GM12878 (cell line): Measurements from ENCODE around the gene PRKCD. TPM values are rescaled to one million over a fixed set of nuclear protein-coding genes. Genes with fewer than 3 reads are reported as not detected.

Experiments
- ATAC-seq: fragments of 200-7000 bp; cut with Tn5 transposase; 3 replicates; pipeline ENCODE4 v1.9.1; 2020; ENCODE audit warnings: mild to moderate bottlenecking, moderate library complexity
- BruUV-seq: library from RNA; stranded (reverse); fragments of 400-500 nt; replicated peaks from 2 replicates; lab custom pipeline; 2021; lab: Mats Ljungman, UMichigan
- CTCF ChIA-PET: fragments of 300-600 bp; sonication (Branson Sonifier 250); formaldehyde crosslinking; extraction: SDS; loops from one replicate; lab custom pipeline; 2021; ENCODE audit warnings: inconsistent platforms; lab: Yijun Ruan, JAX
- POLR2A ChIA-PET: fragments of 350-600 bp; formaldehyde crosslinking; extraction: SDS; loops from one replicate; lab custom pipeline; 2021; ENCODE audit warnings: inconsistent platforms; lab: Charles Lee
- RAD21 ChIA-PET: fragments of 300-600 bp; sonication (Branson Sonifier 250); formaldehyde crosslinking; loops from one replicate; lab custom pipeline; 2023; ENCODE audit warnings: antibody characterized with exemption; ENCODE audit not compliant: unreplicated experiment; lab: Charles Lee
- SMC1A ChIA-PET: fragments of 300-600 bp; sonication (Branson Sonifier 250); formaldehyde crosslinking; loops from one replicate; lab custom pipeline; 2023; ENCODE audit not compliant: unreplicated experiment, uncharacterized antibody; lab: Charles Lee
- DNase-seq: peaks from one replicate; pipeline ENCODE4 v3.0.0-alpha.2; 2011; ENCODE audit warnings: low read depth, low spot score
- FAIRE-seq: peaks from 3 replicates; lab custom pipeline; 2011; peaks lifted over from hg19 to GRCh38; lab: Jason Lieb, UNC
- H2AFZ ChIP-seq: 2 replicates; pipeline ENCODE4 v1.6.0; 2011; ENCODE audit warnings: low read depth, low read length, control low read depth; ENCODE audit not compliant: control insufficient read depth
- H3K27ac ChIP-seq: 2 replicates; pipeline ENCODE4 v1.5.1; 2011; ENCODE audit warnings: control low read depth; ENCODE audit not compliant: control insufficient read depth, insufficient read depth
- H3K27me3 ChIP-seq, 2 experiments: replicated peaks in 1 of 2; 2 replicates each; pipeline versions ENCODE4 v1.6.0 to v1.6.1; 2011; ENCODE audit warnings: low read length in 1 of 2; ENCODE audit not compliant: control insufficient read depth in 2 of 2, insufficient read depth in 2 of 2
- H3K36me3 ChIP-seq, 2 experiments: 2 replicates each; pipeline ENCODE4 v1.5.1; 2011; ENCODE audit warnings: low read length in 1 of 2; ENCODE audit not compliant: control insufficient read depth in 2 of 2, insufficient read depth in 2 of 2
- H3K4me1 ChIP-seq: 2 replicates; pipeline ENCODE4 v1.6.1; 2011; ENCODE audit warnings: mild to moderate bottlenecking, low read length, moderate library complexity, mixed read lengths; ENCODE audit not compliant: control insufficient read depth, insufficient read depth
- H3K4me2 ChIP-seq: 2 replicates; pipeline ENCODE4 v1.6.0; 2011; ENCODE audit warnings: control low read depth; ENCODE audit not compliant: control insufficient read depth, insufficient read depth
- H3K4me3 ChIP-seq: fragments of 200-600 bp; sonication (generic); 2 replicates; pipeline ENCODE4 v1.5.1; 2016
- H3K79me2 ChIP-seq: 2 replicates; pipeline ENCODE4 v1.6.0; 2011; ENCODE audit warnings: low read length; ENCODE audit not compliant: control insufficient read depth, insufficient read depth
- H3K9ac ChIP-seq: 2 replicates; pipeline ENCODE4 v1.8.0; 2011; ENCODE audit warnings: low read length, control low read depth, mixed read lengths; ENCODE audit not compliant: control insufficient read depth, insufficient read depth
- H3K9me3 ChIP-seq: replicated peaks from 3 replicates; pipeline ENCODE4 v1.5.1; 2011; ENCODE audit warnings: mild to moderate bottlenecking, low read length; ENCODE audit not compliant: control insufficient read depth, insufficient read depth
- H4K20me1 ChIP-seq: 2 replicates; pipeline ENCODE4 v1.6.0; 2011; ENCODE audit not compliant: control insufficient read depth, insufficient read depth
- ATF7 ChIP-seq: fragments of 450-650 bp; IDR thresholded peaks from 2 replicates; pipeline ENCODE4 v1.6.1; 2016; ENCODE audit warnings: low read depth, mild to moderate bottlenecking
- BHLHE40 ChIP-seq, 2 experiments: fragments of 450-650 bp in 1 of 2; IDR thresholded peaks; 2 replicates each; pipeline ENCODE4 v1.6.1; 2011 to 2017; ENCODE audit warnings: low read depth in 2 of 2, borderline replicate concordance in 1 of 2, improper control_type of control experiment in 1 of 2, low read length in 1 of 2, mild to moderate bottlenecking in 1 of 2
- CREM ChIP-seq: IDR thresholded peaks from 2 replicates; pipeline ENCODE4 v1.6.1; 2014; ENCODE audit warnings: antibody characterized with exemption, low read depth
- IRF3 ChIP-seq: fragments of 450-650 bp; IDR thresholded peaks from 2 replicates; pipeline ENCODE4 v1.6.1; 2014; ENCODE audit warnings: mild to moderate bottlenecking
- PML ChIP-seq: IDR thresholded peaks from 2 replicates; pipeline ENCODE4 v1.6.1; 2012; ENCODE audit warnings: low read length, inconsistent platforms
- POLR2A ChIP-seq: IDR thresholded peaks from 2 replicates; pipeline ENCODE4 v1.6.1; 2011; ENCODE audit warnings: low read depth, mild to moderate bottlenecking, low read length
- SUPT20H ChIP-seq: IDR thresholded peaks from 2 replicates; pipeline ENCODE4 v1.6.1; 2011; ENCODE audit warnings: low read depth, mild to moderate bottlenecking, low read length, moderate library complexity, borderline replicate concordance; ENCODE audit not compliant: control insufficient read depth
- ZNF622 ChIP-seq: fragments of 450-650 bp; IDR thresholded peaks from 2 replicates; pipeline ENCODE4 v1.6.1; 2017; ENCODE audit warnings: mild to moderate bottlenecking, inconsistent platforms
- ZSCAN29 ChIP-seq: fragments of 450-650 bp; IDR thresholded peaks from 2 replicates; pipeline ENCODE4 v1.6.1; 2017; ENCODE audit warnings: mild to moderate bottlenecking, moderate library complexity
- WGBS: methylation state at CpG from one replicate; pipeline ENCODE4 v1.1.6; 2016; ENCODE audit warnings: low lambda C conversion rate; ENCODE audit not compliant: insufficient replicate concordance, insufficient coverage; ENCODE audit errors: missing lambda C conversion rate; 5-methylcytosine and 5-hydroxymethylcytosine counted together
- in situ Hi-C: fragments of 300-500 bp; cut with MboI; formaldehyde crosslinking; loops from 9 replicates; pipeline ENCODE4 v1.14.3; 2018; ENCODE audit warnings: mixed read lengths
- intact Hi-C: fragments of 100-400 bp; cut with micrococcal nuclease; formaldehyde crosslinking; loops from one replicate; pipeline ENCODE4 v1.14.2; 2022; ENCODE audit not compliant: unreplicated experiment
- polyA plus RNA-seq, 11 experiments: library from polyadenylated mRNA; depleted of rRNA in 4 of 11; unstranded in 6 of 11; stranded (reverse) in 5 of 11; fragments of >200 nt; fragmentation: Nextera tagmentation in 4 of 11; fragmentation: Illumina TruSeq in 1 of 11; extraction: Ambion mirVana in 4 of 11; extraction: Trizol in 1 of 11; gene quantifications; 1 replicate in 1 of 11; 2 replicates in 10 of 11; pipeline versions ENCODE4 v1.2.1 to v1.2.3, GENCODE V29; 2011 to 2016; ENCODE audit warnings: inconsistent platforms in 2 of 11, missing spikeins in 2 of 11, low read depth in 1 of 11
- total RNA-seq, 4 experiments: library from RNA; depleted of rRNA in 3 of 4; stranded (reverse); fragments of >200 nt in 3 of 4; fragmentation: Illumina TruSeq in 1 of 4; extraction: Trizol in 1 of 4; gene quantifications; 2 replicates each; pipeline versions ENCODE4 v1.2.1 to v1.2.3, GENCODE V29; 2013 to 2021

Gene PRKCD
- total and polyA plus RNA-seq, 10 of the 15 experiments (the other 5 are each of a cell fraction or from before 2014, with no cell fraction given): 10.0 to 114 (median 42.4) TPM

DNA sequence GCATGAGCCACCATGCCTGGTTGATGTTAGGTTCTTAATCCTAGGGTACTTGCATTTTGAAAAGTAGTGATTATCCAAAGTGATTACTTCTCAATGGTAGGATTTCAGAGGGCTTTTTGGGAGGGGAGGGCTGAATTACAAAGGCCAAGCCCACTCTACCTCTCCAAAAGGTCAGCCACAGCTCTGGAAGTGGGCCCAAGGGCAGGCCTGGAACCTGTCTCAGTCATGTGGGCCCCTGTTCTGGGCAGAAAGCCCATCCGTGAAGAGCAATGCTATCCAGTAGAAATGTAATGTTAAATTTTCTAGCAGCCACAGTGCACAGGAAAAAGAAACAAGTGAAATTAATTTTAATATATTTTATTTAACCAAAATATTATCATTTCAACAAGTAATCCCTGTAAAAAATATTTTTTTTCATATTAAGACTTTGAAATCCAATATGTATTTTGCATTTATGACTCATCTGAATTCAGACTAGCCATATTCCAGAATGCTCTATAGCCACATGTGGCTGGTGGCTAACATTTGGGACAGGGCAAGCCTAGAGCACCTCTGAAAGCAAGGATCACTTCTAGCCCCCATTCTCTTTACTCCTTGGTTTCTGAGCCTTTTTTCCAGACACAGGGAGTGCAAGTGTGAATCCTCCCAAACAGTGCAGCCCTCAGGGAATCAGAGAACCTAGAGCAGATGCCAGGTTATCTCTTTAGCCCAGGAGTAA is 47.6 kb upstream of the PRKCD start:
- Histone ChIP-seq H3K4me1 (no peaks in the 10 kb centered on the region), H4K20me1 (no peaks in the 10 kb centered on the region), H3K27ac (no peak overlapping the region), H3K9me3 (no peaks in the 10 kb centered on the region), H3K4me2 (no peak overlapping the region), H3K36me3 (peaks cover 11 to 25% of the 10 kb centered on the region in 2 experiments), H3K27me3 (no peaks in the 10 kb centered on the region), H3K79me2 (peaks cover 2% of the 10 kb centered on the region; the same call in 1 of the 2 replicates), H3K4me3 (no peak overlapping the region), H3K9ac (no peak overlapping the region), H2AFZ (peak overlapping the region; percentile 34; the same call in 1 of the 2 replicates)
- intact Hi-C loops (loop anchor here (1.0 to 5.0 kb wide), 2 partner anchors 83 to 184 kb away; no protein-coding TSS in a partner anchor), in situ Hi-C loops (no loop called here)
- peak; percentile 45 for ATAC-seq
- CTCF ChIA-PET: interaction anchor here (0.6 to 16.5 kb wide), 23 partner anchors 9 to 598 kb away, joined by 3 to 303 read pairs (median 6); partner anchors contain the start of gene RFT1
- RAD21 ChIA-PET: interaction anchor here (0.9 to 5.3 kb wide), 15 partner anchors 8 to 258 kb away, joined by 3 to 89 read pairs (median 4); partner anchors contain the start of gene PRKCD
- 100% methylated on average over 1 of the region's 1 CpG for WGBS
- POLR2A ChIA-PET: interaction anchor here (0.9 to 2.2 kb wide), 3 partner anchors 18 to 87 kb away, joined by 3 to 7 read pairs (median 4); no protein-coding TSS in a partner anchor
- no peak for FAIRE-seq
- no TSS peak for BruUV-seq
- SMC1A ChIA-PET: interaction anchor here (0.5 to 5.8 kb wide), 20 partner anchors 9 to 262 kb away, joined by 3 to 67 read pairs (median 5); partner anchors contain the start of gene RFT1
- no peak for DNase-seq
- no peak for TF ChIP-seq PML
- no peak for TF ChIP-seq ZNF622
- no peak for TF ChIP-seq ATF7
- no peak for TF ChIP-seq SUPT20H
- TF ChIP-seq BHLHE40 (IDR thresholded peaks at IDR 0.05; ENCODE audit: borderline replicate concordance in 1 of 2, low read depth in 2 of 2, low read length in 1 of 2): no peak
- no peak for TF ChIP-seq POLR2A
- TF ChIP-seq IRF3: no peak
- no peak for TF ChIP-seq CREM
- TF ChIP-seq ZSCAN29: no peak
